ENCODE results near the gene PCSK5.

Gene PCSK5

DNA sequence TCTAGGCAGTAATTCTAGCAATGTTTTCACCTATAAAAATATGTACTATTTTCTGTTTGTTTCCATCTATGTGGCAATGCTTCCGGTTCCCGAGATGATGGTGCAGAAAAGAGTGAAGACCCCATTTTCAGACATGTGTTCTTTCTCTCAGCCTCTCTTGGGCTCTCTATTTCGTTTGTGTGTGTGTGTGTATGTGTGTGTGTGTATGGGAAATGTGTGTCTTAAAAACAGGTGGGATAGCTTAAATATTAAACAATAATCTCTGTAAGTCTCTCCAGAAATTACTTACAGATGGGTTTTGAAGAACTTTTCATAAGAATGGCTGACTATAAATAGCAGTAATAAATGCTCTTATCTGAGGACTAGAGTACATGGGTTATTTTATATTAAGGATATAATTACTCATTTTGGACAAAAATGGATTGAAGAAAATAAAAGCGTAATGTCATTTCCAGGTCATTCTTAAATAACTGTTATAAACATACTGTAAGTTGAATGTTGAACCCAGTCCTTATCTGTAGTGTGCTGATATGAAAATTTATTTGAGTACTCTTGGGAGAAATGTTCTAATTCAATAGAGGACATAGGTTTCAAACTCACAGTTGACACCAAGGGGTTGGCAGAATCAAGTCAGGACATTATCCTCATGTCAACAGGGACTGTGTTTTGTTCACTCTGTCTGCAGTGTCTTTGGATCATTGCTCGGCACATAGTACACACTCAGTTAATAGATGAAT lies 31.1 kb downstream of the PCSK5 start:
- DNase-seq (ENCODE audit: low read depth in 2 of 2) = no peak

DNA sequence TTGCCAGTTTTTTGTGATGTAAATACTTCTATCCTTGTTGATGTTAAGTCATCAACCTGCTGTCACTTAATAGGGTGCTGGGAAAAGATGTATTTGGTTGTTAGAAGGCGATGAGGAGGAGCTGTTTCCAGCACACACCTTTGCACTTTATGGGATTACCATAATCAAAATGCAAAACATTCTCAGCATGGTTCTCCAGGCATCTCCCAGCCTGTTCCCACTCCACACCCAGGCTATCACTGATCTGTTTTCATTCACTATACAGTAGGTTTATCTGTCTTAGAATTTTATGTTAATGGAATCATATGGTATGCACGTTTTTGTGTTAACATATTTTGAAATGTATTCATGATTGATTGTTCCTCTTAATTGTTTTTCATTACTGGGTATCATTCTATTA lies 35.9 kb downstream of the PCSK5 start:
- no peak for DNase-seq (ENCODE audit: low read depth in 2 of 2)

DNA sequence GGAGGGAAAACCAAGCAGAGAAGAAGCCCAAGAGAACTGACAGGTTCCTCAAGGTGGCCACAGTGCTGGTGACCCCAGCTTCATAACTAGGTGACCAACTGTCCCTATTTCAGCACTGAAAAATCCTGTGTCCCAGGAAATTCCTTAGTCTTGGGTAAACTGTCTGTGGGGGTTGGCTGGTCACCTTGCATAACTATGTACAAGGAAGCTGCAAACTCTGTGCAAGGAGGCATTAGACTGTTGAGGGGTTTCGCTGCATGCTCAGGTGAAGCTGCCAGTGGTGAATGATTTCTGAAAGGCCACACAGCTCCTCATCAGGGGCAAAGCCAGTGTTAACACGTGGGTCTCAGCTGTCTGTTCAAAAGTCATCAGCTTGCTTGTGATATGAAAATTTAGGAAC lies 36.9 kb downstream of the PCSK5 start:
- DNase-seq (ENCODE audit: low read depth in 2 of 2) = no peak

DNA sequence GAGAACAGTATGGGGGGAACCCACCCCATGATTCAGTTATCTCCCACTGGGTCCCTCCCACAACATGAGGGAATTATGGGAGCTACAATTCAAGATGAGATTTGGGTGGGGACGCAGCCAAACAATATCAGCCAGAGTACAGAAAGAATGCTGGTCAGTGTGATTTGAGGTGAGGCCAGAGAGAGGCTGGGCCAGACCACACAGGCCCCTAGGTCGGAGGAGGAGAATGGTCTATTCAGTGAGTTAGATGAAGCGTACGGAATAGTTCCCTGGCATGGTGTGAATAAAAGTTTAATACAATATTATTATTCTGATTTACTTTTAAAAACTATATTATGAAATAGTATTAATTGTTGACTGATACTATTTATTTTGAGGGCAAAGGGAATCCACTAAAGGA lies 39.7 kb downstream of the PCSK5 start:
- no peak for DNase-seq (ENCODE audit: low read depth in 2 of 2)

DNA sequence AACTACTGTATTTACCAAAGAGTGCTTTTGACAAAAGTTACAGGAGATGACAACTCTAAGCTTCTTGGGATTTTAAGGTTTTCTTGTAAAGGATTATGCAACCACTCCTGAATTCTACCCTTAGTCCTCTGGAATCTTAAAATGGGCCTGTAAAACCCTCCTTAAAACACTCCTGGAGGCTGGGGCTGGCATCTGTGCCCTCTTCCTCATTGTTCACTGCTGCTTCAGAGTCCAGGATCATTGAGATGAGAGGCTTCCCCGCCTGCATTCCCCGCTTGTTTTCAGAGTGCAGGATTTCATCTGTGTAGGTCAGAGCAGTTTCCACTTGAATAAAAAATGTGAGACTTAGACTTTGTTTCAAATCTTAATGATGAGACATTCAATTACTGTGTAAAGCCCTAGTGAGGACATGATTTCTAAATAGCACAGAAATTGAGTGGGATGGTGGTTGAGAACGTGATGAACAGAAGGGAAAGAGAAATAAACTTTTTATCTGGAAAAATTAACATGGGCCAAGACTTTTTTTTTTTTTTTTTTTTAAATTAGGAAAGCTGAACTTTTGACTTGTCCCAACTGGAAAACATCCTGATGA lies 40.4 kb downstream of the PCSK5 start:
- no peak for DNase-seq (ENCODE audit: low read depth in 2 of 2)

DNA sequence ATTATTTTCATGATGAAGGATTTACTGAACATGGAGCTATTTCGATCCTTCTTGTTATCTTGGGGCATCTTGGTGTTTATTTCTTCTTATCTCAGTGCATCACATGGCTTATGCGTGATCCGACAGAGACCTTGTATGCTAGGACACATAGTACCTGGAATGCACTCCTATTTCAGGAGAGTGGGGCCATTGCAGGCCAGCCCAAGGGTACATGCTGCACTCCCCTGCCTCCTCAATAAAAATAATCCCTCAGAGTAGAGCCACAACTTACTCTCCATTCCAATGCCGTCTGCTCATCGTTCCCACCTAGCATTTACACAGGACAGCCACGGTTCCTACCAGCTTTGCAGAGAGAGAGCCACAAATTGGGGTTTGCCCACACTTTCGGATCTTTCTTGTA lies 43.5 kb downstream of the PCSK5 start:
- DNase-seq (ENCODE audit: low read depth in 2 of 2) = no peak

DNA sequence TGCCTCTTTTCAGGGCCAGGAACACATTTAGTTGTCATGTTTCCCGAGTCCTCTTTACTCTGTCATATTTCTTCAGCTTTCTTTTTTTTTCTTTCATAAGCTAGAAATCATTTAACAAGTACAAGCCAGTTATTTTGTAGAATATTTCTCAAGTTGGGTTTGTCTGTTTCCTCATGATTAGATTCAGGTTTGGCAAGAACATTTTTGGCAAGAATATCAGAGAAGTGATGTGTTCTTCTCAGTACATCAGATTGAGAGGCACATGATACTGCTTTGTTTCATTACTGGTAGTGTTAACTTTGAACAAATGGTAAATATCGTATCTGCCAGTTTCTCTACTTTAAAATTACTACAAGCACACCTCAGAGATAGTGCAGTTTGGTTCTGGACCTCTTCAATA lies 45.1 kb downstream of the PCSK5 start:
- no peak for DNase-seq (ENCODE audit: low read depth in 2 of 2)

DNA sequence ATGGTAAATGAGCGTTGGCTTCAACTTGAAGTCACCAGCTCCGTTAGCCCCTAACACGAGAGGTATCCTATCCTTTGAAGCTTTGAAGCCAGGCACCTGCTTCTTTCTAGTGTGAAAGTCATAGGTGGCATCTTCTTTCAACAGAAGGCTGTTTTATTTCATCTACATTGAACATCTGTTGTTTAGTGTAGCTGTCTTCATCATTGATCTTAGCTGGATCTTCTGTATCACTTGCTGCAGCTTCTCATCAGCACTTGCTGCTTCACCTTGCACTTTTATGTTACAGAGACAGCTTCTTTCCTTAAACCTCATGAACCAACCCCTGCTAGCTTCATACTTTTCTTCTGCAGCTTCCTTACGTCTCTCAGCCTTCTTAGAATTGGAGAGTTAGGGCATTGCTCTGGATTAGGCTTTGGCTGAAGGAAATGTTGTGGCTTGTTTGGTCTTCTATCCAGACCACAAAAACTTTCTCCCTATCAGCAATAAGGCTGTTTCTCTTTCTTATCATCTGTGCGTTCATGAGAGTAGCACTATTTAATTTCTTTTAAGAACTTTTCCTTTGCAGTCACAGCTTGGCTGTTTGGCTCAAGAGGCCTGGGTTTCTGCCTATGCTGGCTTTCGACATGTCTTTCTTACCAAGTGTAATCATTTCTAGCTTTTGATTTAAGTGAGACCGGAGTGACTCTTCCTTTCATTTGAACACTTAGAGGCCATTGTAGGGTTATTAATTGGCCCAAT lies 47.2 kb downstream of the PCSK5 start:
- no peak for DNase-seq (ENCODE audit: low read depth in 2 of 2)

DNA sequence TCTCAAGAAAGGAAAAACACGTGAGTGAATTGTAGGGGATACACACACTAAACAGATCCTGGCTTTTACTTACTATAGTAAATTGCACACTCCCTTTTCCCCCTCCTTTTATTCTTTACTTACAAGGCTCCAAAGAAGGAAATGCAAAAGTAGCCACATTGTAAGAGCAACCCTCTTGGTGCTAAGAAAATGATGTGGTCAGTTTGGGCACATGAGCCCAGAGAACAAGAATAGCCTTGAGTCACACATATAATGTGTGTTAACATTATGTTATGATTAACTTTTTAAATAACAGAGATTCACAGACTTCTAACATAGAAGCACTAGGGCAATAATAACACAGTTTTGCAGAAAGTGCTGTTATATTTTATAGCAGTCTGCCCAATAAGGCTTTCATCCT lies 48.5 kb downstream of the PCSK5 start:
- DNase-seq (ENCODE audit: low read depth in 2 of 2) = no peak

DNA sequence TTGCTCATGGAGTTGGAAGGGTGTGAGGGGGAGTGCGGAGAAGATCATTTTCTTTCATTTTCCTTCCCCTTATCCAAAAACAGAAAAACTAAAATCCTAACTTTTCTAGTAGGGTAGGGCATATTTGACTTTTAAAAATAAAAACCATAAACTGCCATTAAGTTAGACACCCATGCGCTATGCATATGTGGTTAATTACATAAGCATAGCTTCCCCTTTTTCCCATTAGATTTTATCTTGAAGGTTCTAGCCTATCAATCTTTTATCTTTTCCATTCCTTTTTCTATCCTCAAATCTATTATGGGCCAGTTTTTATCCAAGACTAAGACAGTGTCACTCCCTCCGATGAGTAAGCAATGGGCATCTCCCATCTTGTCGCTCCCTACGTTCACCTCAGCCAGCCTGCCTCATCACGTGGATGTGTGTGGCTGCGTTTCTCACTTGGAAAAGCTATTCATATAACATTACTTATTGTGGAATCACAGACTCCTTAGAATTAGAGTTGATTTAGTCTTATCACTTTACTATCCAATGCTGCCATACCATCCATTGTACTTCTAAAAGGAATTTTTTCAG lies 49.2 kb downstream of the PCSK5 start:
- no peak for DNase-seq (ENCODE audit: low read depth in 2 of 2)

DNA sequence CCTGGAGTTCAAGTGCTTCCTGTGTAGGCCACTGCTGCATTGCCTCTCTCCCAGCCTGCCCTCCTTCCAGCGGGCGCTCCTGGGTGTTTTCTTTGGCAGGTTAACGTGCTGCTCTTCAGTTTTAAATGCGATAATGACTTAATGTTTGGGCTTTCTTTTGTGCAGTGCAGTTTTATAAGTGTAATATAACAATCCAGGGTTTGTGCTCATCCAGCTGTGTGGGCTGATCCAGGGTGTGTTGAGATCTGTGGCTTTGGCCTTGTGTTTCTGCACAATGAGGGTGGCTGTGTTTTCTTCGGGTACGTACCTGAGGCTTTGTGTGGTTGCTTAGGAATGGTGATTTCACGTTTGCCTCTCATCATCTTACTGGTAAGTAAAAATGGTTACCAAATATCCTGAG lies 50.6 kb downstream of the PCSK5 start:
- DNase-seq (ENCODE audit: low read depth in 2 of 2) = no peak

DNA sequence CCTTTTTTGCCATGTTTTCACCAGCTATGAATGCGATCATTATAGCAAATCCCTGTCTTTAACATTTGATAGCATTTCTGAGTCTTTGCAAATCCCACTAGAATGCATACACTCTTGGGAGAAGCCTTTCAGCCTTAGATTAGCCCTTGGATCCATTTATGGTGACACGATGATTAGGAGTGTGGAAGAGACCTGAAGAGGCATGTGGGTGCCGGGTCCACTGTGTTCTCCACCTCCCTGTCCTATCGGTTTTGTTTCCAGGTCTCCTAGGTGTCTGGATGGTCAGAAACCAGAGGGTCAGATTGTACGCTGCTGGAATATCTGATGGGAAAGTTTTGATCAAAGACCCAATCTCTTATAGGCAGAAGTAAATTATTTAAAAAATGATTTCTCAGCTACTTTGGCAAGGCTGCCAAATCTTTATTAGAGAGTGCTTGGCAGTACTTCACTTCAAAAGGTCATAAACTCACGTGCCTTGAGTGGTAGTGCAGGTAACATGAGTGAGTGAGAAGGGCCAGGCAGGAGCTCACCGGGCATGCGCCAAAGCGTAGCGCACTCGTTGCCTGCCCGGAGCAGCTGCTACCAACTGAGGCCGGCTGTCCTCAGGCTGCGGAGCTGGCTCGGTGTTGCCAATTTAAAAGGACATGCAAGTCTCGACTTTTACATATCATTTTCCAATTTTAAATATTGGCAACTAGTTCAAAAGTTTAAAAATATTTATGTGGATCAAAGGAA lies 51.3 kb downstream of the PCSK5 start:
- DNase-seq (ENCODE audit: low read depth in 2 of 2) = no peak

DNA sequence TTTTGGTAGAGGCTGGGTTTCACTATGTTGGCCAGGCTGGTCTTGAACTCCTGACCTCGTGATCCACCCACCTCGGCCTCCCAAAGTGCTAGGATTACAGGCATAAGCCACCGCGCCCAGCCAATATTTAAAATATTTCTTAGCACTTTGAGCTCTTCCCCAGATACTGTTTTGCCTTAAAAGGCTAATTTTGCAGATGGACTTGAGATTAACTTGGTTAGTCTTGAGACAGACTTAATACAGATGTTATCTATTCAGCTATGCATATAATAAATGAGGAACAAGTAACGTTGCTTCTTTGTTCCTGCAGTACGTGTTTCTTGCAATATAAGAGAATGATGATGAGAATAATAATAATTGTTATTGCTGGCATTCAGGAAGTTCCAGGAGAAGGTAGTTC lies 56.3 kb downstream of the PCSK5 start:
- no peak for DNase-seq (ENCODE audit: low read depth in 2 of 2)

DNA sequence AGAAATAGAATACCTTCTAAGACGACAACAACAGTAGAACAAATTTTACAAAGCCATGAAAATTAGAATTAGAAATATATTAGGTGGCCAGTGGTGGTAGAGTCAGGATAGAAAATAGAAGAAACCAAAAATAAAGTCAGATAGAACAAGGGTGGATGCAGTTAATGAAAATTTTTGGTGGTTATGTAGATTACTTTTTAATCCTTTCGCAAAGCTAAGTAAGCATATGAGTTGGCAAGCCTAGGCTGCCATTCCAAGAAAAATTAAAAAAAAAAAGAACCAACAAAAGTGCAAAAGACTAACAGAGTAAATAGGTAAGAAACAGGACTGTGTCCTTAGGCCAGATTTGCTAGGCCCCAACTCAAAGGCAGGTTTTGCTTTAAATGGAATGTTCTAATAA lies 56.8 kb downstream of the PCSK5 start:
- no peak for DNase-seq (ENCODE audit: low read depth in 2 of 2)

DNA sequence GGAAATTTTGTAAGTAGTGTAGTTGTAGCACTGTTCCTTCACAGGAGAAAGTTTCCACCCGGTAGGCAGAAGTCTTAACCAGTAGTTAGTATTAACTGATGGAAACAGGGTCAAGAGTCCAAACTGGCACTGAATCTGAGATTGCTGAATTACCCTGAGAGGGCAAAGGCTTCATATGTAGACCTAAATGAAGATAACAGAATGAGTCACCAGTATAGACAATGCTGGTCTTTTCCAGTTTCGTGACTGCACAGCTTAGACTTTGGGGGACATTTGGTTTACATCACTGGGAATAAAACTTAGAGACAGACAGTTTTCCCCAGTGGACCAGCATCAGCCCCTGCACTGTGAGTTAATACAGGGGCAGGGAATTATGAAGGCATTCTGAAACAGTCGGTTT lies 60.5 kb downstream of the PCSK5 start:
- DNase-seq (ENCODE audit: low read depth in 2 of 2) = no peak

DNA sequence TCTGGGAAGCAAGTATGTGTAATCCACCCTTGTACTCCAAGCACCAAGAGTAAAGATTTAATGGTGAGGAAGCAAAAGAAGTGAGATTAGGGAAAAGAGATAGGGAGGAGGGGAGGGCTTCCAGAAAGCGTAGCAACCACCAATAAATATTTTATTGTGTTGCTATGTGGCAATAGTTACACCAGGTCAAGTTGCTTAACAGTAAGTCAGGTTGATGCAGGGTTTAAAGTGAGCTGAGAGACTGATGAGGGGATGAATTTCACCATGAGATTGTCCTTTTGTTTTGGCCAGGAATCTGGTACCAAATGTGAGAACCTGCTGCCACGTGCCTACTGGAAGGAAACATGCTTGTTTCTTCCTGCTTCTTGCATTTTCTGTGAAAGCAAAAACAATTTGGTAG lies 62.7 kb downstream of the PCSK5 start:
- DNase-seq (ENCODE audit: low read depth in 2 of 2) = no peak

DNA sequence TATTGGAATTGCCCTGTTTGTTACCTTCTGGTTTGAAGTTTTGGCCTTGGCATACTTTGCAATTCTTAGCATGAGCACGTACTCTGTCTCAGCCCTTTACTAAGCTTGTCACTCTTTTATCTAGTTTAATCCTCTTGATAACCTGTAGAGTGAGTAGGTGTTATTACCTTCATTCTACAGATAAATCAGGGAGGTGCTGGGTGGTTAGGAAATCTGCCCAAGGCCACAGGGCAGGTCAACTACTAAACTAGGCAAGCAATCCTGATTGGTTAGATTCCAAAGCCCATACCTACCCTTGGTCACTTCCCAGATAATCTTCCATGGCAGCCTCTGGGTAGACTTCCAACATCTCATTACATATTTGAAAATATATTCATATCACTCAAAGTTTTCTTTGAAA lies 65.7 kb downstream of the PCSK5 start:
- no peak for DNase-seq (ENCODE audit: low read depth in 2 of 2)

DNA sequence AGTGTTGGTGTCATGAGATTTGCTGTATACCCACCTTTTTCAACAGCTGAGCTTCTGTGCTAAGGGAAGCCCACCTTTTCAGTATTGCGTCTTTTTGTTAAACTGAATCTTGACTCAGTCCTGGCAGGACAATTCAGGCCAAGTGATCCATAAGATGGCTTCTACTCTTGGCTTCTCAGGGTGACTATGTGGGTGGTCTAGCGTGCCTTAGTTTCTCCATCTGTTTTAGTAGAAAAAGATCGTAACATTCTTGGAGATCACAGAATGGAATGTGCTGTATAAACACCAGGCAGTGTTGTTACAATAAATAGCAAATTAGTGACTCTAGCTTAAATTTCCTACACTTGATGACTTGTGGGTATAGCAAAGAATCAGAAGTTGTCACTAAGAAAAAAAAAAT lies 66.6 kb downstream of the PCSK5 start:
- DNase-seq (ENCODE audit: low read depth in 2 of 2) = no peak

DNA sequence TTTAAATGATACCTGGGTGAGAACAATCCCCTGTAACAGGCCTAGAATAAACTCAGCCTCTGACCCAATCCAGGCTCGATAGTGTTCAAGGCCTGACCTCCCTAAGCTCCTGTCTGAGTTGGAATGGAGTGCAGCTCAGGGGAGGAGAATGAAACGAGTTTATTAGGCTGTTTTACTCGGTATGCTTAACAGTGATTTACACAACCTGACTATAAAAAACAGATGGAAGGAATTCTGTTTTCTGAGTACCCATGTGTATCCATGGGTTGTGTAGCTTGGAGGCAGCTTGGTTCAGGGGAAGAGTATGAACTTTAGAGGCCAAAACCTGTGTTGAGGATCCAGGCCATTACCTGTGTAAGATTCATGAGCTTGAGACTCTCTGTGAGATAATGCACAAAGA lies 67.8 kb downstream of the PCSK5 start:
- DNase-seq (ENCODE audit: low read depth in 2 of 2) = no peak

DNA sequence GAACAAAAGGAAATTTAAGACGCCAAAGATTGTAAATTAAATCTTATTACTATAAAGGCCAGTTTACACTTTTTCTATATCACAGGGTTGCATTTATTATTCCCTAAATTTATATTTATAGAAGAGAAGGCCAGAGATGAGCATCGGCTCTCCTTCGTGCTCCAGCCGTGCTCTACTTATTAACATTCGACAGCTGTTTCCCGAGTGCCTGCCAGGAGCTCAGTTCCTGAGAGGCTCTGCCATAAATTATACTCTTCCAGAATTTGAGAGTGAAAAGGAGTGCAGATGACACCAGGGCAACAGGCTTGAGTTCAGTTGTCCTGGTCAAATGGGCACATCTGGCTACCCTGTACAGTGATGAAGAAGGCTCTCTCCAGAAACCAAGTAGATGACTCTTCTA lies 70.1 kb downstream of the PCSK5 start:
- no peak for DNase-seq (ENCODE audit: low read depth in 2 of 2)

DNA sequence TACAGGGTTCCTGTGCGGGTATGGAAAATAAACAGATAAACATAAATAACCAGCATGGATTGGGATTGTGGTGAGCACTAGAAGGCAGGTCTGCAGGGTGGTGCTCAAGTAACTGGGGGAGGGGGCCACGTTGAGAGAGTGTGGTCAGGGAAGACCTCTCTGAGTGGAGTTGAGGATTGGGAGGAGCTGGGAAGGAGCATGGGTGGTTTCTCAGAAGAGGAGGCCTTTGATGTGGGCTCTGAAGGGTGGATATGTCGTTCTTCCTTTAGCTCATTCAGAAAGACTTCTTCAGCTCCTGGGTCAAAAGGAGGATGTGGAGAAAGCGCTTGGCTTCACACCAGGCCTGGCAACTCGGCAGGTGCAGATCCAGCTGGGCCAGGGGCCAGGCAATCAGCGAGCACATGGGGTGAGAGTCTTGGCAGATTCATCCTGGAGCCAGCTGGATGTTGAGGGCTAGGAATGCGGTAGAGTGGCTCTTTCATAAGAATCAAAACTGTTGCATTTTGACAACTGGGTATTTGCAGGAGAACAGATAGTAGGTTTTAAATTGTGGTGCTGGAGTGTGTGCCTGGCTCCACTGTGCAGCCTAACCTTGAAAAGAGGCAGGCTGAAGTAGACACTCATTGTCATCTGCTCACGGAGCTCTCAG lies 71.7 kb downstream of the PCSK5 start:
- DNase-seq (ENCODE audit: low read depth in 2 of 2) = no peak

DNA sequence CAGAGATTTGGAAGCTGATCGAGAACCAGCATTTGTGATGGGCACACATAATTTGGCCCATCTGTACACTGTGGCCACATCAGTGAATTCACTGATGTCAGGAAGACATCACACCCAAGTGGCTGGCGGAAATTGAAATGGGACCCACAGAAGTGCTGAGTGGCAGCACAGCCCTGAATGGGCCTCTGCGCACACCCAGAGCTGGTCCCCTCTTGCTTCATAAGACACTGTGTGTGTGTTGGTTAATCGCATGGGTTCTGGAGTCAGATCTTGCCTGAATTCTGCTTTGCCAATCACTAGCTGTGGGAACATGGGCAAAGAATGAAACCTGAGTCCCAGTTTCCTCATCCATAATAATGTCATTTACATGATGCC lies 72.2 kb downstream of the PCSK5 start:
- DNase-seq (ENCODE audit: low read depth in 2 of 2) = no peak

All from stimulated activated CD4-positive, alpha-beta T cell treated with anti-CD3 and anti-CD28 coated beads, Interleukin-12 subunit alpha, Interleukin-12 subunit beta, amount 100 ng/mL, for 24 hours (primary cell).